ENCODE data around the gene PDLIM5.

DNA sequence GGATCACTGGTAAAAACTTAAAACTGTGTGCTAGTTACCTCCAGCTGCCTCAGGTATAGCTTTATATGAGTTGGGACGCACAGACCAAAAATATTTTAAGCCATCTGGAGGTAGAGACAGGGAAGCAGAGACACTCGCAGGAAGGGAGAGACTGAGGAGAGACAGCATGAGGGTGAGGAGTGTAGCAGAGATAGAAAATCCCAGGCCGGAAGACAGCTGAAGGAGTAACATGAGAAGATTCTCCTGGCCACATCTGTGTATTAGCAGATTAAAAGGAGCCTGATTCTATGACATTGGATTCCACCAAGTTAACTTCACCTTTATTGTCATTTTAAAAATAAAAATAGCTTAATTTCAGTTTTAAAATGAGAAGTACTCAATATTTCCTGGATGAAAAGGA is 84.3 kb downstream of the PDLIM5 start:
- TF ChIP-seq FOXP2 (optimal IDR thresholded peaks at IDR 0.05; ENCODE audit: borderline replicate concordance, extremely low read depth, extremely low read length, insufficient read depth) (no peak), POLR2AphosphoS5 (IDR thresholded peaks at IDR 0.05; ENCODE audit: low read depth, low read length) (no peak), TAF1 (IDR thresholded peaks at IDR 0.05; ENCODE audit: borderline replicate concordance, insufficient read depth, low read length) (no peak), SIN3A (IDR thresholded peaks at IDR 0.05; ENCODE audit: borderline replicate concordance, insufficient read depth, low read length) (no peak)
- TF ChIP-seq, protein P1, sequence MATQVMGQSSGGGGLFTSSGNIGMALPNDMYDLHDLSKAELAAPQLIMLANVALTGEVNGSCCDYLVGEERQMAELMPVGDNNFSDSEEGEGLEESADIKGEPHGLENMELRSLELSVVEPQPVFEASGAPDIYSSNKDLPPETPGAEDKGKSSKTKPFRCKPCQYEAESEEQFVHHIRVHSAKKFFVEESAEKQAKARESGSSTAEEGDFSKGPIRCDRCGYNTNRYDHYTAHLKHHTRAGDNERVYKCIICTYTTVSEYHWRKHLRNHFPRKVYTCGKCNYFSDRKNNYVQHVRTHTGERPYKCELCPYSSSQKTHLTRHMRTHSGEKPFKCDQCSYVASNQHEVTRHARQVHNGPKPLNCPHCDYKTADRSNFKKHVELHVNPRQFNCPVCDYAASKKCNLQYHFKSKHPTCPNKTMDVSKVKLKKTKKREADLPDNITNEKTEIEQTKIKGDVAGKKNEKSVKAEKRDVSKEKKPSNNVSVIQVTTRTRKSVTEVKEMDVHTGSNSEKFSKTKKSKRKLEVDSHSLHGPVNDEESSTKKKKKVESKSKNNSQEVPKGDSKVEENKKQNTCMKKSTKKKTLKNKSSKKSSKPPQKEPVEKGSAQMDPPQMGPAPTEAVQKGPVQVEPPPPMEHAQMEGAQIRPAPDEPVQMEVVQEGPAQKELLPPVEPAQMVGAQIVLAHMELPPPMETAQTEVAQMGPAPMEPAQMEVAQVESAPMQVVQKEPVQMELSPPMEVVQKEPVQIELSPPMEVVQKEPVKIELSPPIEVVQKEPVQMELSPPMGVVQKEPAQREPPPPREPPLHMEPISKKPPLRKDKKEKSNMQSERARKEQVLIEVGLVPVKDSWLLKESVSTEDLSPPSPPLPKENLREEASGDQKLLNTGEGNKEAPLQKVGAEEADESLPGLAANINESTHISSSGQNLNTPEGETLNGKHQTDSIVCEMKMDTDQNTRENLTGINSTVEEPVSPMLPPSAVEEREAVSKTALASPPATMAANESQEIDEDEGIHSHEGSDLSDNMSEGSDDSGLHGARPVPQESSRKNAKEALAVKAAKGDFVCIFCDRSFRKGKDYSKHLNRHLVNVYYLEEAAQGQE (IDR thresholded peaks at IDR 0.05; ENCODE audit: insufficient read depth in 1 of 2, low read depth in 2 of 2, low read length in 2 of 2): no peak
